ENCODE data around the gene TNK2. TPM values are rescaled to one million over a fixed set of nuclear protein-coding genes. Genes with fewer than 3 reads are reported as not detected.

Gene TNK2
- polyA plus RNA-seq, 1 donor (not counting 4 experiments of a cell fraction or from before 2014, with no cell fraction given), result 15.8 TPM

DNA sequence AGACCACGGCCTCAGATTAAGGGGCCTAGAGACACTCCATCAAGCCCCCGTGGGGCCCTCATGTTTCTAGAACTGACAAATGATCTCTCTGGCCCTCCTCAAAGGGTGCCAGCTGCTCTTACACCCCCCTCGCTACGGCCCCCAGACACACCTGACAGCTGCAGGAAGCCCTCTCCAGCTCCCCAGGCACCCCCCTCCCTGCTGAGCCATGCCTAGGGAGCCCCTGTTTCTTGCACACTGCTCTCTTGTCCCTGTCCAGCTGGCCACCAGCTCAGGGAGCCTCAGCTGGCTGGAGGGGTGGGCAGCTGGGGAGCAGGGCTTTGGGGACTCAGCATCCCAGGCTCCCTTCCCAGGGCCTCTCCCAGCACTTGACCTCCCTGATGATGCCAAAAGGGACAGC lies 14.8 kb downstream of the TNK2 start:
- Histone ChIP-seq H3K79me2 (ENCODE audit: control insufficient read depth, insufficient read depth, low read length) (peaks cover 61% of the 10 kb centered on the region), H3K4me2 (ENCODE audit: control insufficient read depth, extremely low read depth, insufficient read depth, low read depth, low read length) (no peak overlapping the region), H2AFZ (ENCODE audit: control insufficient read depth, low read length) (no peak overlapping the region), H3K4me1 (ENCODE audit: control insufficient read depth, extremely low read depth, insufficient read depth, low read length) (peaks cover 35% of the 10 kb centered on the region), H3K27ac (ENCODE audit: control insufficient read depth, insufficient read depth, low read length) (no peak overlapping the region), H3K9me3 (ENCODE audit: control insufficient read depth, low read depth, low read length) (no peaks in the 10 kb centered on the region), H4K20me1 (ENCODE audit: control insufficient read depth, extremely low read depth, insufficient read depth, low read length) (peaks cover 4% of the 10 kb centered on the region), H3K9ac (ENCODE audit: control insufficient read depth, extremely low read depth, insufficient read depth, low read length) (no peak overlapping the region), H3K36me3 (ENCODE audit: control insufficient read depth in 2 of 2, extremely low read depth in 1 of 2, insufficient read depth in 2 of 2, low read length in 2 of 2) (peaks cover 0 to 8% of the 10 kb centered on the region in 2 experiments), H3K4me3 (ENCODE audit: control insufficient read depth in 2 of 3, extremely low read depth in 1 of 3, insufficient read depth in 2 of 3, low read depth in 1 of 3, low read length in 3 of 3) (no peak overlapping the region), H3K9me1 (ENCODE audit: control insufficient read depth, extremely low read depth, insufficient read depth, low read length) (no peaks in the 10 kb centered on the region), H3K27me3 (ENCODE audit: control insufficient read depth, extremely low read depth, insufficient read depth, low read length) (no peaks in the 10 kb centered on the region)
- dilution Hi-C loops (cut with MboI; ENCODE audit: extremely low pct_ligation_motif_present, low sequenced_read_pairs), result no loop called here
- FAIRE-seq, result no peak
- no peak for DNase-seq (ENCODE audit: low read depth, low spot score)
- TF ChIP-seq, protein P1, sequence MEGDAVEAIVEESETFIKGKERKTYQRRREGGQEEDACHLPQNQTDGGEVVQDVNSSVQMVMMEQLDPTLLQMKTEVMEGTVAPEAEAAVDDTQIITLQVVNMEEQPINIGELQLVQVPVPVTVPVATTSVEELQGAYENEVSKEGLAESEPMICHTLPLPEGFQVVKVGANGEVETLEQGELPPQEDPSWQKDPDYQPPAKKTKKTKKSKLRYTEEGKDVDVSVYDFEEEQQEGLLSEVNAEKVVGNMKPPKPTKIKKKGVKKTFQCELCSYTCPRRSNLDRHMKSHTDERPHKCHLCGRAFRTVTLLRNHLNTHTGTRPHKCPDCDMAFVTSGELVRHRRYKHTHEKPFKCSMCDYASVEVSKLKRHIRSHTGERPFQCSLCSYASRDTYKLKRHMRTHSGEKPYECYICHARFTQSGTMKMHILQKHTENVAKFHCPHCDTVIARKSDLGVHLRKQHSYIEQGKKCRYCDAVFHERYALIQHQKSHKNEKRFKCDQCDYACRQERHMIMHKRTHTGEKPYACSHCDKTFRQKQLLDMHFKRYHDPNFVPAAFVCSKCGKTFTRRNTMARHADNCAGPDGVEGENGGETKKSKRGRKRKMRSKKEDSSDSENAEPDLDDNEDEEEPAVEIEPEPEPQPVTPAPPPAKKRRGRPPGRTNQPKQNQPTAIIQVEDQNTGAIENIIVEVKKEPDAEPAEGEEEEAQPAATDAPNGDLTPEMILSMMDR (optimal IDR thresholded peaks at IDR 0.05 in 1 of 3, IDR thresholded peaks at IDR 0.05 in 1 of 3, conservative IDR thresholded peaks at IDR 0.05 in 1 of 3; ENCODE audit: extremely low read depth in 1 of 3, insufficient read depth in 2 of 3, low read length in 3 of 3), result no peak
- TF ChIP-seq EZH2 (IDR thresholded peaks at IDR 0.05; ENCODE audit: low read length), result no peak

DNA sequence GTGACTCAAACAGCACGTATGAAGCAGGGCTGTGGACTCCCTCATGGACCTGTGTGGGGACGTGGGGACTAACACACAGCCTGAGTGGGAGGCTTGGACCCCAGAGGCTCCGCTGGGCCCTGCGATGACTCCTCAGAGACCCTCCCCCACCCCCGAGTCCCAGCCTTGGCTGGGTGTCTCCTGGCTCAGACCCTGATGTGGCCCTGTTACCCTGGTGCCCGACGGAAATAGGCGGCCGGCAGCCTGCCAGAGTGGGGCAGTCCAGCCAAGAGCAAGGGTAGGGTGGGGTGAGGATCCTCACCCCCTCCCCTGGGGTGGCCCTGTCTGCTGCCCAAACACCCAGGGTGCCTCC lies 15.3 kb downstream of the TNK2 start:
- peaks cover 62% of the 10 kb centered on the region for H3K79me2 ChIP-seq (ENCODE audit: control insufficient read depth, insufficient read depth, low read length)
- no peak for FAIRE-seq

More for the DNA sequence above, 15.3 kb downstream of the TNK2 start:
- H3K36me3 ChIP-seq (ENCODE audit: control insufficient read depth in 2 of 2, extremely low read depth in 1 of 2, insufficient read depth in 2 of 2, low read length in 2 of 2), result peaks cover 4 to 10% of the 10 kb centered on the region in 2 experiments
- no peak for DNase-seq (ENCODE audit: low read depth, low spot score)
- no peaks in the 10 kb centered on the region for H3K27me3 ChIP-seq (ENCODE audit: control insufficient read depth, extremely low read depth, insufficient read depth, low read length)
- no peak overlapping the region for H3K4me2 ChIP-seq (ENCODE audit: control insufficient read depth, extremely low read depth, insufficient read depth, low read depth, low read length)
- no peak overlapping the region for H3K4me3 ChIP-seq (ENCODE audit: control insufficient read depth in 2 of 3, extremely low read depth in 1 of 3, insufficient read depth in 2 of 3, low read depth in 1 of 3, low read length in 3 of 3)
- H3K9me3 ChIP-seq (ENCODE audit: control insufficient read depth, low read depth, low read length), result no peaks in the 10 kb centered on the region
- no peak overlapping the region for H3K27ac ChIP-seq (ENCODE audit: control insufficient read depth, insufficient read depth, low read length)
- no peak overlapping the region for H3K9ac ChIP-seq (ENCODE audit: control insufficient read depth, extremely low read depth, insufficient read depth, low read length)
- H3K9me1 ChIP-seq (ENCODE audit: control insufficient read depth, extremely low read depth, insufficient read depth, low read length), result no peaks in the 10 kb centered on the region
- H3K4me1 ChIP-seq (ENCODE audit: control insufficient read depth, extremely low read depth, insufficient read depth, low read length), result peaks cover 31% of the 10 kb centered on the region
- TF ChIP-seq, protein P1 (optimal IDR thresholded peaks at IDR 0.05 in 1 of 3, IDR thresholded peaks at IDR 0.05 in 1 of 3, conservative IDR thresholded peaks at IDR 0.05 in 1 of 3; ENCODE audit: extremely low read depth in 1 of 3, insufficient read depth in 2 of 3, low read length in 3 of 3), result no peak
- no peak for TF ChIP-seq EZH2 (IDR thresholded peaks at IDR 0.05; ENCODE audit: low read length)
- dilution Hi-C loops (cut with MboI; ENCODE audit: extremely low pct_ligation_motif_present, low sequenced_read_pairs), result no loop called here
- peaks cover 4% of the 10 kb centered on the region for H4K20me1 ChIP-seq (ENCODE audit: control insufficient read depth, extremely low read depth, insufficient read depth, low read length)
- H2AFZ ChIP-seq (ENCODE audit: control insufficient read depth, low read length), result no peak overlapping the region

Data from keratinocyte (primary cell).